Heart left ventricle (tissue), 13 donors: ENCODE data around the gene NRF1.

Source experiments
- POLR2A ChIP-seq, 2 donors: fragments of 450-650 bp; IDR thresholded peaks; one replicate each; pipeline ENCODE4 v1.6.1; 2017; ENCODE audit warnings: antibody characterized with exemption in 2 of 2, mild to moderate bottlenecking in 2 of 2, moderate library complexity in 2 of 2
- TF ChIP-seq, protein P1 (sequence below), 12 donors: fragments of 200-600 bp; sonication (generic) in 4 of 12; IDR thresholded peaks; one replicate each; pipeline versions ENCODE4 v1.5.0 to v1.8.0; 2018 to 2022; ENCODE audit warnings: antibody characterized with exemption in 12 of 12, mild to moderate bottlenecking in 5 of 12
- donor health status: ischemic (EF 13 %, LVEDD 7.1; RV severe dilation, severe dysfunction).
- donor health status: DM: no; HTN: yes; CAD: no.
- donor health status: DM: no; HTN: no; CAD: no.
- donor health status: ischemic (EF 25% LVEDD 6.9; RV normal size, moderate dysfunction).
- donor health status: ischemic (EF 25% LVEDD 5.7; RV mildly dilated, moderate dysfunction).
- donor health status: ischemic (EF 35%, LVEDD 5.7; RV mildly dilated, moderate dysfunction).
- donor health status: nonischemic (EF 11% LVEDD 7.7; RV severe dilation, severe dysfunction).
- donor health status: DM: yes; HTN: yes; CAD: no.
- donor health status: PGD.
- donor health status: ischemic (EF 29% LVEDD 5.4; RV normal size, mild dysfunction).
- donor health status: nonischemic (EF 23%, LVEDD 6.1; RV moderate dilation, normal function).

DNA sequence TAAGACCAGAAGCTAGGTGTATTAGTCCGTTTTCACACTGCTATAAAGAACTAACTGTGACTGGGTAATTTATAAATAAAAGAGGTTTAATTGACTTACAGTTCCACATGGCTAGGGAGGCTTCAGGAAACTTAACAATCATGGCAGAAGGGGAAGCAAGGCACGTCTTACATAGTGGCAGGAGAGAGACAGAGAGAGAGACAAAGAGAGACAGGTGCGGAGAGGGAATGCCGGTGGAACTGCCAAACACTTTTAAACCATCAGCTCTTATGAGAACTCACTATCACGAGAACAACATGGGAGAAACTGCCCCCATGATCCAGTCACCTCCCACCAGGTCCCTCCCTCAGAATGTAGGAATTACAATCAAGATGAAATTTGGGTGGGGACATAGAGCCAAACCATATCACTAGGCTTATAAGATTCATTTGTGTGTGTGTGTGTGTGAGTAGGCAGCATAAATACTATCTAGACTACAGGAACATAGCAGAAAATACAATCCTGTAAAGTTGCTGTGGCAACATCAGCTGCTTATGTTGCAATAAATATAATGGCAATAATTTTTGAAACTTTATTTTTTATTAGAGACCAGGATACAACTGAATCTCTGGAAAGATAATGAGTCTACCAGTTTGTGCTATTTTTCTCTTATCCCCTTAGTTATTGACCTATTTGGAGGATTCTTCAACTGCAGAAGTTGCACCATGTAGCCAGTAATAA lies 77.1 kb downstream of the NRF1 start:
- TF ChIP-seq, protein P1, sequence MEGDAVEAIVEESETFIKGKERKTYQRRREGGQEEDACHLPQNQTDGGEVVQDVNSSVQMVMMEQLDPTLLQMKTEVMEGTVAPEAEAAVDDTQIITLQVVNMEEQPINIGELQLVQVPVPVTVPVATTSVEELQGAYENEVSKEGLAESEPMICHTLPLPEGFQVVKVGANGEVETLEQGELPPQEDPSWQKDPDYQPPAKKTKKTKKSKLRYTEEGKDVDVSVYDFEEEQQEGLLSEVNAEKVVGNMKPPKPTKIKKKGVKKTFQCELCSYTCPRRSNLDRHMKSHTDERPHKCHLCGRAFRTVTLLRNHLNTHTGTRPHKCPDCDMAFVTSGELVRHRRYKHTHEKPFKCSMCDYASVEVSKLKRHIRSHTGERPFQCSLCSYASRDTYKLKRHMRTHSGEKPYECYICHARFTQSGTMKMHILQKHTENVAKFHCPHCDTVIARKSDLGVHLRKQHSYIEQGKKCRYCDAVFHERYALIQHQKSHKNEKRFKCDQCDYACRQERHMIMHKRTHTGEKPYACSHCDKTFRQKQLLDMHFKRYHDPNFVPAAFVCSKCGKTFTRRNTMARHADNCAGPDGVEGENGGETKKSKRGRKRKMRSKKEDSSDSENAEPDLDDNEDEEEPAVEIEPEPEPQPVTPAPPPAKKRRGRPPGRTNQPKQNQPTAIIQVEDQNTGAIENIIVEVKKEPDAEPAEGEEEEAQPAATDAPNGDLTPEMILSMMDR (IDR thresholded peaks at IDR 0.05), result no peak
- TF ChIP-seq POLR2A (IDR thresholded peaks at IDR 0.05), result no peak
